Measurements from ENCODE around the gene COLGALT1. TPM values are rescaled to one million over a fixed set of nuclear protein-coding genes. Genes with fewer than 3 reads are reported as not detected.
"Not testable (repeated sequence)": the region's sequence is repeated elsewhere in the genome, so short reads cannot be mapped to it uniquely, and the experiment has no call there.

The COLGALT1 gene
- total RNA-seq, 1 donor from 2014 or later = 66.3 TPM

GRCh38 chr19:17560205-17560595 is 4.8 kb downstream of the COLGALT1 start:
- DNase-seq (ENCODE audit: low spot score) = no peak

GRCh38 chr19:17562097-17562496 is 6.6 kb downstream of the COLGALT1 start:
- DNase-seq (ENCODE audit: low spot score) = no peak

GRCh38 chr19:17562561-17562960 is 7.1 kb downstream of the COLGALT1 start:
- DNase-seq (ENCODE audit: low spot score) = no peak

- DNase-seq (ENCODE audit: low spot score) = no peak
These were observed 9.3 kb downstream of the COLGALT1 start for GRCh38 chr19:17564781-17565180.

GRCh38 chr19:17565611-17566010 is 10.2 kb downstream of the COLGALT1 start:
- DNase-seq (ENCODE audit: low spot score) = no peak

GRCh38 chr19:17567940-17568339 is 12.5 kb downstream of the COLGALT1 start:
- DNase-seq (ENCODE audit: low spot score) = no peak

- not testable (repeated sequence) for DNase-seq (ENCODE audit: low spot score)
These were observed 14.8 kb downstream of the COLGALT1 start for GRCh38 chr19:17570291-17570690.

- no peak for DNase-seq (ENCODE audit: low spot score)
These were observed 15.3 kb downstream of the COLGALT1 start for GRCh38 chr19:17570791-17571190.

- DNase-seq (ENCODE audit: low spot score) = no peak
These were observed 17.2 kb downstream of the COLGALT1 start for GRCh38 chr19:17572638-17573037.

- no peak for DNase-seq (ENCODE audit: low spot score)
These were observed 20.7 kb downstream of the COLGALT1 start for GRCh38 chr19:17575871-17576757.

GRCh38 chr19:17576758-17577456 is 21.5 kb downstream of the COLGALT1 start:
- DNase-seq (ENCODE audit: low spot score) = no peak

GRCh38 chr19:17577457-17578097 is 22.1 kb downstream of the COLGALT1 start:
- DNase-seq (ENCODE audit: low spot score) = no peak

- no peak for DNase-seq (ENCODE audit: low spot score)
These were observed 24.3 kb downstream of the COLGALT1 start for GRCh38 chr19:17579661-17580244.

- no peak for DNase-seq (ENCODE audit: low spot score)
These were observed 25.2 kb downstream of the COLGALT1 start for GRCh38 chr19:17580470-17581144.

- DNase-seq (ENCODE audit: low spot score) = no peak
These were observed 25.9 kb downstream of the COLGALT1 start for GRCh38 chr19:17581211-17581874.

- DNase-seq (ENCODE audit: low spot score) = no peak
These were observed 27.2 kb downstream of the COLGALT1 start for GRCh38 chr19:17582613-17583012.

GRCh38 chr19:17584132-17584531 is 28.7 kb downstream of the COLGALT1 start:
- DNase-seq (ENCODE audit: low spot score) = no peak

- not testable (repeated sequence) for DNase-seq (ENCODE audit: low spot score)
These were observed 29.9 kb downstream of the COLGALT1 start for GRCh38 chr19:17585395-17585794.

GRCh38 chr19:17590866-17591265 is 35.4 kb downstream of the COLGALT1 start:
- DNase-seq (ENCODE audit: low spot score) = no peak

- not testable (repeated sequence) for DNase-seq (ENCODE audit: low spot score)
These were observed 38.8 kb downstream of the COLGALT1 start for GRCh38 chr19:17594296-17594695.

- not testable (repeated sequence) for DNase-seq (ENCODE audit: low spot score)
These were observed 42.6 kb downstream of the COLGALT1 start for GRCh38 chr19:17598063-17598462.

All from ureter (tissue), 1 donor.